Measurements from ENCODE around the gene CCP110.

Gene CCP110

GRCh38 chr16:19573997-19574396, 50.3 kb downstream of the CCP110 start:
- in situ Hi-C loops (cut with HindIII; ENCODE audit: low sequenced_read_pairs), result no loop called here
- no peak for DNase-seq (ENCODE audit: low read depth, low spot score)
- no peak overlapping the region for H3K4me3 ChIP-seq (ENCODE audit: low read depth, low read length)
- no peak for TF ChIP-seq CTCF (IDR thresholded peaks at IDR 0.05; ENCODE audit: low read depth, low read length)

- no peak for TF ChIP-seq CTCF (IDR thresholded peaks at IDR 0.05; ENCODE audit: low read depth, low read length)
- in situ Hi-C loops (cut with HindIII; ENCODE audit: low sequenced_read_pairs), result no loop called here
- no peak overlapping the region for H3K4me3 ChIP-seq (ENCODE audit: low read depth, low read length)
- DNase-seq (ENCODE audit: low read depth, low spot score), result no peak
These were observed 50.9 kb downstream of the CCP110 start for GRCh38 chr16:19574615-19575014.

DNA sequence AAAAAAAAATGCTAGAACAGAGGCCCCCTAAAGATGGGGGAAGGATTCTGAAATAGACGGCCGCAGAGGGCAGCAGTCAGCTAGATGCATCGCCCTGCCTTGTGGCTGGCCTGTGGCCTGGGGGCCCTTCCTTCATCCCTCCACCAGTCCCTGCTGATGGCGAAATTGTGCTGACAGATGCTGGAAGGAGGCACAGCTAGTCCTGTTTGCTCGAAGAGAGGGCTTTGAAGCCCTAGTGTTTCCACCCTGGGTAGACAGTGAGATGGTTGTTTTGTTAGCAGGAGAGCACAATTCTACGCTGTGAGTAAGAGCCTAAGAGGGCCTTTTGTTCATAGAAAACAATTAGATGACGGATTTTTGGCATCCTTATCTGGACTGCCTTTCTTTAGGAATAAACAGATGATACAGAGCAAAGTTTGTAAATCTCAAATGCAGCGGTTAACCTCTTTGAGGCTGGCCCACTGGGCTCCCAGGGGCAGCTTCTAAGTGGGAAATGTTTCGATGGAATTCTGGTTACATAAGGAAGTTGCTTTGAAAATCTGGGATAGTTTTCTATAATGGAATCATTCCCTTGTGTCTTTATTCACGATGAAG, 54.7 kb downstream of the CCP110 start:
- no peak overlapping the region for H3K4me3 ChIP-seq (ENCODE audit: low read depth, low read length)
- in situ Hi-C loops (cut with HindIII; ENCODE audit: low sequenced_read_pairs), result no loop called here
- peak; percentile 58 for DNase-seq (ENCODE audit: low read depth, low spot score)
- TF ChIP-seq CTCF (IDR thresholded peaks at IDR 0.05; ENCODE audit: low read depth, low read length), result no peak

DNA sequence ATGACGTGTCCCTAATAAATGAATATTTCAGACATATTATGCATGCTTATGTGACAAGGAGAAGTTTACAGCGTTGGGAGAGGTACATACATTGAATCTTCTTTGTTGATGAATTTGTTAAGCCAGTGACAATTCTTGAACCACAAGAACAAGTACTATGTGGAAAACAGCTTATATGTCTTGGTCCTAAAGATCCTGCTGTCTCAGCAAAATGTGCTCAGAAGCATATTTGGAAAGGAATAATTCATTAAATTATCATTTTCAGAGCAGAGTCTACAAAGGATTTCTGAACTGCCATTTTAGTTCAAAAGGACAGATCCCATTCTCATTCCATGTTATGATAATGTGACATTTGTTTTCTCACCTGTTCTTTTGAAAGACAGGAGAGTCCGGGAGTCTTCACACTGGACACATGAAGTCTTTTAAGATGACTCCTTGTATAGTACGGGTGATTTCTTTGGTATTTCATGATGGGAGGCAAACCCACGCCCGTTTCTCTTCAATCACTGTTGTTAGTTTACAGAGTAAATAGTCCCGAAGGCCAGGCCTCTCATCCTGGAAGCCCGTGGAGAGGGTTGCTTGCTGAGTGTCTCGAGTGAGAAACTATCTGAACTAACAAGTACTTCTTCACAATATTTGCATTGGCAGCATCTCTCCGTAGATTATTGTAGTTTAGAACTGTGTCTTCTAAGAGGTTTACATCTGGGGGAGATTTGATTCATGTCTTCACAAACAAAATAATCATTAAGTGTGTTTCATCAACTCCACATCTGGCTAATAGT, 58.5 kb downstream of the CCP110 start:
- no peak for TF ChIP-seq CTCF (IDR thresholded peaks at IDR 0.05; ENCODE audit: low read depth, low read length)
- H3K4me3 ChIP-seq (ENCODE audit: low read depth, low read length), result no peak overlapping the region
- peak; percentile 18 for DNase-seq (ENCODE audit: low read depth, low spot score)
- in situ Hi-C loops (cut with HindIII; ENCODE audit: low sequenced_read_pairs), result no loop called here

- DNase-seq (ENCODE audit: low read depth, low spot score), result peak; percentile 55
- TF ChIP-seq CTCF (IDR thresholded peaks at IDR 0.05; ENCODE audit: low read depth, low read length), result peak; percentile 98
- in situ Hi-C loops (cut with HindIII; ENCODE audit: low sequenced_read_pairs), result no loop called here
- H3K4me3 ChIP-seq (ENCODE audit: low read depth, low read length), result no peak overlapping the region
These were observed 60.0 kb downstream of the CCP110 start for GRCh38 chr16:19583665-19584300.

DNA sequence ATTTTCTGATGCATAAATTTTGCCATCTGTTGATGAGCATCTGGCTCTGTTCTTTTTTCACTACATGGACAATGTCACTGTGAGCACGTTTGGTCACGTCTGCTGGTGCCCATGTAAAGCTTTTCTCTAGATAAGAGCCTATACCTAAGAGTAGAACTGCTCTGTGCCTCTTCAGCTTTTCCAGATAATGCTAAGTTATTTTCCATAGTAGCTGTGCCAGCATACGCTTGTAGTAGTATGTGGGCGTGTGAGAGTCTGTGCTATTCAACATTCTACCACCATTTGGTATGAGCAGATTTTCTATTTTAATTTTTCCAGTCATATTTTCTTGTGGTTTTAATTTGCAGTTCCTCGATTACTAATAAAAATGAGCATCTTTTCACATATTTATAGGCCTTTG, 64.9 kb downstream of the CCP110 start:
- in situ Hi-C loops (cut with HindIII; ENCODE audit: low sequenced_read_pairs), result no loop called here
- no peak for TF ChIP-seq CTCF (IDR thresholded peaks at IDR 0.05; ENCODE audit: low read depth, low read length)
- DNase-seq (ENCODE audit: low read depth, low spot score), result no peak
- no peak overlapping the region for H3K4me3 ChIP-seq (ENCODE audit: low read depth, low read length)

Data from astrocyte of the spinal cord (primary cell).